PFSK-1 (cell line): ENCODE data around the gene ELL2.

Experiments
- POLR2AphosphoS5 ChIP-seq: IDR thresholded peaks from 2 replicates; pipeline ENCODE4 v1.6.1; 2012; ENCODE audit warnings: low read depth, mild to moderate bottlenecking, control low read depth, low read length, moderate library complexity
- SIN3A ChIP-seq: IDR thresholded peaks from 2 replicates; pipeline ENCODE4 v1.6.1; 2012; ENCODE audit warnings: mild to moderate bottlenecking, low read length, moderate library complexity, borderline replicate concordance; ENCODE audit not compliant: insufficient read depth
- TAF1 ChIP-seq: IDR thresholded peaks from 2 replicates; pipeline ENCODE4 v1.6.1; 2012; ENCODE audit warnings: low read length, control low read depth, borderline replicate concordance; ENCODE audit not compliant: insufficient read depth
- TF ChIP-seq, protein P1 (sequence below), 2 experiments: IDR thresholded peaks; 2 replicates each; pipeline versions ENCODE4 v1.6.1 to v1.8.0; 2011 to 2012; ENCODE audit warnings: low read depth in 2 of 2, low read length in 2 of 2, control low read depth in 1 of 2, inconsistent platforms in 1 of 2, mild to moderate bottlenecking in 1 of 2, moderate library complexity in 1 of 2; ENCODE audit not compliant: insufficient read depth in 1 of 2

DNA sequence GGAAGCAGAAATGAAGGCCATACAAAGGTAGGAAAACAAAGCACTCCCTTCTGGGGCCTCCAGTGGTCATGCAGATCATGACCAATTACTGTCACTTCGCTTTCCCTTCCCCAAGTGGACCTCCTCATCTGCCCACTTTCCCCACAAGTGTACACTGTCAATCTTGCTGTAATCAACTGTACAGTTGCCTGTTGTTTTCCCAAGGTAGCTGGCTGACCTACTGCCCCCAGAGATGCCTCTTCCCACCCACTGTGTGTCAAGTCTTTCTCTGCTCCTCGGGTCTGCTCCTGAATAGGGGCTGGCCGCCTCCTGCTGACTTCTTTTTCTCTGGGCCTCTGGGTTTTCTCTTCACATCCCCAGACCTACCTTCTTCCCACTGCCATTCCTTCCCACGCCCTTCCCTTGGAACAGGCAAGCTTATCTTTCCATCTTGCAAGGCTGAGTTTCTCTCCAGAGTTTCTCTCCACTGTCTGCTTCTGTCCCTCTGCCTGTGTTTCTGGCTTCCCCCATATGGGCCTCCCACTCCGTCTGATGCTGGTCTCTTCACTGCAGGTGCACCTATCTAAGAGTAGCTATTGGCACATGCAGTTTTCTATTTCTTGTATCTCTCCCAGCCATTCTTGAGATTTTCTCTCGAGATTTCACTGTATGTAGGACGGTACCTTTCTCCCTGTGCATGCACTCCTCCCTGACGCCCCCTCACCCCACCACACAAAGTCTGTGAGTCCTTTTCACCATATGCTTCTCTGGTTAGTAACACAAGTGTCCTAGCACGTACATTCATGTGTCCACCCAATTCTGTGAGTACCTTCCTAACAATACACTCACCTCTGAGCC, 2.4 kb downstream of the ELL2 start:
- no peak for TF ChIP-seq SIN3A
- no peak for TF ChIP-seq POLR2AphosphoS5
- TF ChIP-seq, protein P1, sequence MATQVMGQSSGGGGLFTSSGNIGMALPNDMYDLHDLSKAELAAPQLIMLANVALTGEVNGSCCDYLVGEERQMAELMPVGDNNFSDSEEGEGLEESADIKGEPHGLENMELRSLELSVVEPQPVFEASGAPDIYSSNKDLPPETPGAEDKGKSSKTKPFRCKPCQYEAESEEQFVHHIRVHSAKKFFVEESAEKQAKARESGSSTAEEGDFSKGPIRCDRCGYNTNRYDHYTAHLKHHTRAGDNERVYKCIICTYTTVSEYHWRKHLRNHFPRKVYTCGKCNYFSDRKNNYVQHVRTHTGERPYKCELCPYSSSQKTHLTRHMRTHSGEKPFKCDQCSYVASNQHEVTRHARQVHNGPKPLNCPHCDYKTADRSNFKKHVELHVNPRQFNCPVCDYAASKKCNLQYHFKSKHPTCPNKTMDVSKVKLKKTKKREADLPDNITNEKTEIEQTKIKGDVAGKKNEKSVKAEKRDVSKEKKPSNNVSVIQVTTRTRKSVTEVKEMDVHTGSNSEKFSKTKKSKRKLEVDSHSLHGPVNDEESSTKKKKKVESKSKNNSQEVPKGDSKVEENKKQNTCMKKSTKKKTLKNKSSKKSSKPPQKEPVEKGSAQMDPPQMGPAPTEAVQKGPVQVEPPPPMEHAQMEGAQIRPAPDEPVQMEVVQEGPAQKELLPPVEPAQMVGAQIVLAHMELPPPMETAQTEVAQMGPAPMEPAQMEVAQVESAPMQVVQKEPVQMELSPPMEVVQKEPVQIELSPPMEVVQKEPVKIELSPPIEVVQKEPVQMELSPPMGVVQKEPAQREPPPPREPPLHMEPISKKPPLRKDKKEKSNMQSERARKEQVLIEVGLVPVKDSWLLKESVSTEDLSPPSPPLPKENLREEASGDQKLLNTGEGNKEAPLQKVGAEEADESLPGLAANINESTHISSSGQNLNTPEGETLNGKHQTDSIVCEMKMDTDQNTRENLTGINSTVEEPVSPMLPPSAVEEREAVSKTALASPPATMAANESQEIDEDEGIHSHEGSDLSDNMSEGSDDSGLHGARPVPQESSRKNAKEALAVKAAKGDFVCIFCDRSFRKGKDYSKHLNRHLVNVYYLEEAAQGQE (IDR thresholded peaks at IDR 0.05; ENCODE audit: insufficient read depth in 1 of 2, low read depth in 2 of 2, low read length in 2 of 2) = no peak
- TF ChIP-seq TAF1 = no peak
